Measurements from ENCODE around the gene BAIAP2.

BAIAP2 gene

GRCh38 chr17:81050645-81051625, 16.0 kb downstream of the BAIAP2 start:
- Mint-ChIP-seq H3K4me3 (peak overlapping the region; percentile 23), H3K9me3 (no peaks in the 10 kb centered on the region), H3K4me1 (peaks cover 63% of the 10 kb centered on the region), H3K36me3 (ENCODE audit: low read depth) (peaks cover 3% of the 10 kb centered on the region), H3K27me3 (ENCODE audit: low read depth, poor library complexity) (peaks cover 4% of the 10 kb centered on the region), H3K27ac (peak overlapping the region; percentile 66)
- TF ChIP-seq CTCF (IDR thresholded peaks at IDR 0.05), result no peak
- no peak for DNase-seq

GRCh38 chr17:81052199-81052997, 17.4 kb downstream of the BAIAP2 start:
- Mint-ChIP-seq H3K27ac (peak overlapping the region; percentile 87), H3K4me3 (peak overlapping the region; percentile 52), H3K4me1 (peaks cover 62% of the 10 kb centered on the region)

GRCh38 chr17:81053041-81053970, 18.4 kb downstream of the BAIAP2 start:
- TF ChIP-seq CTCF (IDR thresholded peaks at IDR 0.05), result no peak
- Mint-ChIP-seq H3K4me1 (peaks cover 57% of the 10 kb centered on the region), H3K27ac (peak overlapping the region; percentile 87), H3K27me3 (ENCODE audit: low read depth, poor library complexity) (peaks cover 4% of the 10 kb centered on the region), H3K36me3 (ENCODE audit: low read depth) (peaks cover 8% of the 10 kb centered on the region), H3K9me3 (no peaks in the 10 kb centered on the region), H3K4me3 (no peak overlapping the region)
- DNase-seq, result no peak

More at GRCh38 chr17:81052199-81052997, 17.4 kb downstream of the BAIAP2 start:
- TF ChIP-seq CTCF (IDR thresholded peaks at IDR 0.05), result no peak
- Mint-ChIP-seq H3K9me3 (no peaks in the 10 kb centered on the region), H3K36me3 (ENCODE audit: low read depth) (peaks cover 8% of the 10 kb centered on the region), H3K27me3 (ENCODE audit: low read depth, poor library complexity) (peaks cover 4% of the 10 kb centered on the region)
- DNase-seq, result no peak

GRCh38 chr17:81054308-81054707, 19.4 kb downstream of the BAIAP2 start:
- peaks cover 47% of the 10 kb centered on the region for H3K4me1 Mint-ChIP-seq
- H3K27me3 Mint-ChIP-seq (ENCODE audit: low read depth, poor library complexity), result peaks cover 2% of the 10 kb centered on the region
- no peaks in the 10 kb centered on the region for H3K9me3 Mint-ChIP-seq
- no peak for DNase-seq
- peaks cover 8% of the 10 kb centered on the region for H3K36me3 Mint-ChIP-seq (ENCODE audit: low read depth)
- no peak overlapping the region for H3K27ac Mint-ChIP-seq
- no peak for TF ChIP-seq CTCF (IDR thresholded peaks at IDR 0.05)
- H3K4me3 Mint-ChIP-seq, result no peak overlapping the region

GRCh38 chr17:81054881-81055370, 20.0 kb downstream of the BAIAP2 start:
- Mint-ChIP-seq H3K9me3 (no peaks in the 10 kb centered on the region), H3K4me3 (no peak overlapping the region), H3K4me1 (peaks cover 46% of the 10 kb centered on the region), H3K36me3 (ENCODE audit: low read depth) (peaks cover 8% of the 10 kb centered on the region), H3K27me3 (ENCODE audit: low read depth, poor library complexity) (no peaks in the 10 kb centered on the region), H3K27ac (no peak overlapping the region)
- no peak for TF ChIP-seq CTCF (IDR thresholded peaks at IDR 0.05)
- DNase-seq, result no peak
